GM12878 (cell line): Measurements from ENCODE around the gene BCL11A. TPM values are rescaled to one million over a fixed set of nuclear protein-coding genes. Genes with fewer than 3 reads are reported as not detected.

ENCODE experiments used
- ATAC-seq: fragments of 200-7000 bp; cut with Tn5 transposase; 3 replicates; pipeline ENCODE4 v1.9.1; 2020; ENCODE audit warnings: mild to moderate bottlenecking, moderate library complexity
- BruUV-seq: library from RNA; stranded (reverse); fragments of 400-500 nt; replicated peaks from 2 replicates; lab custom pipeline; 2021; lab: Mats Ljungman, UMichigan
- CTCF ChIA-PET: fragments of 300-600 bp; sonication (Branson Sonifier 250); formaldehyde crosslinking; extraction: SDS; loops from one replicate; lab custom pipeline; 2021; ENCODE audit warnings: inconsistent platforms; lab: Yijun Ruan, JAX
- POLR2A ChIA-PET: fragments of 350-600 bp; formaldehyde crosslinking; extraction: SDS; loops from one replicate; lab custom pipeline; 2021; ENCODE audit warnings: inconsistent platforms; lab: Charles Lee
- RAD21 ChIA-PET: fragments of 300-600 bp; sonication (Branson Sonifier 250); formaldehyde crosslinking; loops from one replicate; lab custom pipeline; 2023; ENCODE audit warnings: antibody characterized with exemption; ENCODE audit not compliant: unreplicated experiment; lab: Charles Lee
- SMC1A ChIA-PET: fragments of 300-600 bp; sonication (Branson Sonifier 250); formaldehyde crosslinking; loops from one replicate; lab custom pipeline; 2023; ENCODE audit not compliant: unreplicated experiment, uncharacterized antibody; lab: Charles Lee
- DNase-seq: peaks from one replicate; pipeline ENCODE4 v3.0.0-alpha.2; 2011; ENCODE audit warnings: low read depth, low spot score
- FAIRE-seq: peaks from 3 replicates; lab custom pipeline; 2011; peaks lifted over from hg19 to GRCh38; lab: Jason Lieb, UNC
- H2AFZ ChIP-seq: 2 replicates; pipeline ENCODE4 v1.6.0; 2011; ENCODE audit warnings: low read depth, low read length, control low read depth; ENCODE audit not compliant: control insufficient read depth
- H3K27ac ChIP-seq: 2 replicates; pipeline ENCODE4 v1.5.1; 2011; ENCODE audit warnings: control low read depth; ENCODE audit not compliant: control insufficient read depth, insufficient read depth
- H3K27me3 ChIP-seq, 2 experiments: replicated peaks in 1 of 2; 2 replicates each; pipeline versions ENCODE4 v1.6.0 to v1.6.1; 2011; ENCODE audit warnings: low read length in 1 of 2; ENCODE audit not compliant: control insufficient read depth in 2 of 2, insufficient read depth in 2 of 2
- H3K36me3 ChIP-seq, 2 experiments: 2 replicates each; pipeline ENCODE4 v1.5.1; 2011; ENCODE audit warnings: low read length in 1 of 2; ENCODE audit not compliant: control insufficient read depth in 2 of 2, insufficient read depth in 2 of 2
- H3K4me1 ChIP-seq: 2 replicates; pipeline ENCODE4 v1.6.1; 2011; ENCODE audit warnings: mild to moderate bottlenecking, low read length, moderate library complexity, mixed read lengths; ENCODE audit not compliant: control insufficient read depth, insufficient read depth
- H3K4me2 ChIP-seq: 2 replicates; pipeline ENCODE4 v1.6.0; 2011; ENCODE audit warnings: control low read depth; ENCODE audit not compliant: control insufficient read depth, insufficient read depth
- H3K4me3 ChIP-seq: fragments of 200-600 bp; sonication (generic); 2 replicates; pipeline ENCODE4 v1.5.1; 2016
- H3K79me2 ChIP-seq: 2 replicates; pipeline ENCODE4 v1.6.0; 2011; ENCODE audit warnings: low read length; ENCODE audit not compliant: control insufficient read depth, insufficient read depth
- H3K9ac ChIP-seq: 2 replicates; pipeline ENCODE4 v1.8.0; 2011; ENCODE audit warnings: low read length, control low read depth, mixed read lengths; ENCODE audit not compliant: control insufficient read depth, insufficient read depth
- H3K9me3 ChIP-seq: replicated peaks from 3 replicates; pipeline ENCODE4 v1.5.1; 2011; ENCODE audit warnings: mild to moderate bottlenecking, low read length; ENCODE audit not compliant: control insufficient read depth, insufficient read depth
- H4K20me1 ChIP-seq: 2 replicates; pipeline ENCODE4 v1.6.0; 2011; ENCODE audit not compliant: control insufficient read depth, insufficient read depth
- ATF2 ChIP-seq: IDR thresholded peaks from 2 replicates; pipeline ENCODE4 v1.6.1; 2012; ENCODE audit warnings: low read length, inconsistent platforms
- CBFB ChIP-seq: IDR thresholded peaks from 2 replicates; pipeline ENCODE4 v1.6.1; 2016; ENCODE audit warnings: antibody characterized with exemption, low read depth
- CHD2 ChIP-seq: IDR thresholded peaks from 2 replicates; pipeline ENCODE4 v1.6.1; 2011; ENCODE audit warnings: low read depth, low read length, improper control_type of control experiment, borderline replicate concordance
- FOXM1 ChIP-seq: IDR thresholded peaks from 2 replicates; pipeline ENCODE4 v1.6.1; 2012; ENCODE audit warnings: low read depth, mild to moderate bottlenecking, inconsistent platforms, low read length, moderate library complexity
- HDAC6 ChIP-seq: fragments of 200-600 bp; sonication (generic); IDR thresholded peaks from one replicate; pipeline ENCODE4 v1.8.0; 2017; ENCODE audit warnings: antibody characterized with exemption; ENCODE audit not compliant: unreplicated experiment
- JUNB ChIP-seq: IDR thresholded peaks from 2 replicates; pipeline ENCODE4 v1.6.1; 2016; ENCODE audit warnings: antibody characterized with exemption, mild to moderate bottlenecking
- NFIC ChIP-seq: IDR thresholded peaks from 2 replicates; pipeline ENCODE4 v1.6.1; 2012; ENCODE audit warnings: low read depth, mild to moderate bottlenecking, inconsistent platforms, low read length, moderate library complexity
- RUNX3 ChIP-seq: IDR thresholded peaks from 2 replicates; pipeline ENCODE4 v1.6.1; 2012; ENCODE audit warnings: low read length, inconsistent platforms
- SREBF1 ChIP-seq: IDR thresholded peaks from 2 replicates; pipeline ENCODE4 v1.6.1; 2012; ENCODE audit warnings: mild to moderate bottlenecking, low read length
- ZBED1 ChIP-seq: IDR thresholded peaks from 2 replicates; pipeline ENCODE4 v1.6.1; 2016; ENCODE audit warnings: borderline replicate concordance
- ZBTB11 ChIP-seq: fragments of 450-650 bp; formaldehyde crosslinking; IDR thresholded peaks from 2 replicates; pipeline ENCODE4 v1.5.0; 2022; ENCODE audit warnings: mild to moderate bottlenecking, missing genetic modification characterization
- ZBTB33 ChIP-seq: fragments of 450-650 bp; IDR thresholded peaks from 2 replicates; pipeline ENCODE4 v1.6.1; 2017; ENCODE audit warnings: mild to moderate bottlenecking
- ZSCAN29 ChIP-seq: fragments of 450-650 bp; IDR thresholded peaks from 2 replicates; pipeline ENCODE4 v1.6.1; 2017; ENCODE audit warnings: mild to moderate bottlenecking, moderate library complexity
- WGBS: methylation state at CpG from one replicate; pipeline ENCODE4 v1.1.6; 2016; ENCODE audit warnings: low lambda C conversion rate; ENCODE audit not compliant: insufficient replicate concordance, insufficient coverage; ENCODE audit errors: missing lambda C conversion rate; 5-methylcytosine and 5-hydroxymethylcytosine counted together
- in situ Hi-C: fragments of 300-500 bp; cut with MboI; formaldehyde crosslinking; loops from 9 replicates; pipeline ENCODE4 v1.14.3; 2018; ENCODE audit warnings: mixed read lengths
- intact Hi-C: fragments of 100-400 bp; cut with micrococcal nuclease; formaldehyde crosslinking; loops from one replicate; pipeline ENCODE4 v1.14.2; 2022; ENCODE audit not compliant: unreplicated experiment
- polyA plus RNA-seq, 11 experiments: library from polyadenylated mRNA; depleted of rRNA in 4 of 11; unstranded in 6 of 11; stranded (reverse) in 5 of 11; fragments of >200 nt; fragmentation: Nextera tagmentation in 4 of 11; fragmentation: Illumina TruSeq in 1 of 11; extraction: Ambion mirVana in 4 of 11; extraction: Trizol in 1 of 11; gene quantifications; 1 replicate in 1 of 11; 2 replicates in 10 of 11; pipeline versions ENCODE4 v1.2.1 to v1.2.3, GENCODE V29; 2011 to 2016; ENCODE audit warnings: inconsistent platforms in 2 of 11, missing spikeins in 2 of 11, low read depth in 1 of 11
- total RNA-seq, 4 experiments: library from RNA; depleted of rRNA in 3 of 4; stranded (reverse); fragments of >200 nt in 3 of 4; fragmentation: Illumina TruSeq in 1 of 4; extraction: Trizol in 1 of 4; gene quantifications; 2 replicates each; pipeline versions ENCODE4 v1.2.1 to v1.2.3, GENCODE V29; 2013 to 2021

Gene BCL11A
- total and polyA plus RNA-seq, 10 of the 15 experiments (the other 5 are each of a cell fraction or from before 2014, with no cell fraction given) = 7.5 to 26.6 (median 11.1) TPM; not detected in 1

- ChIA-PET SMC1A (no interaction called here), CTCF (no interaction called here), RAD21 (no interaction called here), POLR2A (no interaction called here)
- intact Hi-C loops (no loop called here), in situ Hi-C loops (no loop called here)
- peak; percentile 18 for FAIRE-seq
- Histone ChIP-seq H3K36me3 (peaks cover 0 to 7% of the 10 kb centered on the region in 2 experiments; a peak in 1 of 4 replicates), H3K79me2 (peaks cover 70% of the 10 kb centered on the region), H3K4me2 (peak overlapping the region; percentile 60), H3K4me1 (peaks cover 39% of the 10 kb centered on the region), H3K4me3 (no peak overlapping the region), H3K9me3 (no peaks in the 10 kb centered on the region), H3K9ac (no peak overlapping the region), H3K27ac (peak overlapping the region; percentile 60), H4K20me1 (no peaks in the 10 kb centered on the region), H3K27me3 (no peaks in the 10 kb centered on the region), H2AFZ (no peak overlapping the region)
- no peak for TF ChIP-seq ZSCAN29
- TF ChIP-seq ATF2 = peak; percentile 55; the same call in 1 of the 2 replicates
- no peak for TF ChIP-seq ZBED1
- peak; percentile 93 for TF ChIP-seq RUNX3
- TF ChIP-seq HDAC6 = no peak
- 0 out of 2 replicates have a peak, but pooled peaks have one; percentile 52 for TF ChIP-seq JUNB
- no peak for TF ChIP-seq ZBTB11 (CRISPR knock-in tag)
- no peak for TF ChIP-seq ZBTB33
- 0 out of 2 replicates have a peak, but pooled peaks have one; percentile 13 for TF ChIP-seq FOXM1
- TF ChIP-seq CHD2 = no peak
- TF ChIP-seq NFIC = peak; percentile 58; the same call in 1 of the 2 replicates
- TF ChIP-seq CBFB = peak; percentile 75; the same call in 1 of the 2 replicates
- TF ChIP-seq SREBF1 = no peak
- peak; percentile 46 for ATAC-seq
- no peak for DNase-seq
- 24% methylated on average over 1 of the region's 1 CpG for WGBS
- BruUV-seq = no TSS peak
These were observed 27.6 kb downstream of the BCL11A start for GRCh38 chr2:60525899-60526298.
